Fibroblast of pulmonary artery (primary cell): ENCODE data around the gene PTH2.

Source experiments
- DNase-seq: peaks from one replicate; pipeline ENCODE4 v3.0.0-alpha.2; 2010; ENCODE audit warnings: low read depth
- H3K4me3 ChIP-seq: replicated peaks from 2 replicates; pipeline ENCODE4 v1.5.1; 2011; ENCODE audit warnings: low read depth, mild to moderate bottlenecking, control low read depth, low read length, moderate library complexity
- TF ChIP-seq, protein P1 (sequence below): IDR thresholded peaks from 2 replicates; pipeline ENCODE4 v1.5.1; 2011; ENCODE audit warnings: mild to moderate bottlenecking, control low read depth, low read length, inconsistent platforms; ENCODE audit errors: missing control alignments

The PTH2 gene

DNA sequence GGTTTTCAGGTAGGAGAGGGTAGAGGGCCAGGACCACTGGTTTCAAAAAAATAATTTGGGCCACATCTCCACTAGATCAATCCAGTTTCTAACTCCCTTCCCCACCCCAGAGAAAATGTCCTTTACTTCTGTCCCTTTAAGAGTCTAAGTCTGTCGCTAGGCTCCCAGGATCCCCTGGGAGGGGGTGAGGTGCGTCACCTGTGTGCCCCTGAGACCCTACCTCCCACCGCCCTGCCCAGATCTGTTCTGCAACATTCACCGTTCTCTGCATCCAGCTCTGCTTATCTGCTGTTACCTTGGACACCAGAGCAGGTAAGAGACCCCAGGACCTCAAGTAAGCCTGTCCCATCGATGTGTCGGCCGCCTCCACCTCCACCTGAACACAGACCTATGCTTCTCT is 1.9 kb upstream of the PTH2 start, which contains the start of gene GFY:
TSS of gene GFY (plus strand) at position 211 of the 400 bp plus-strand sequence. CDS start 1,043 bp downstream, outside the sequence.
- no peak within 1 kb of the TSS for H3K4me3 ChIP-seq
- no peak for DNase-seq
- TF ChIP-seq, protein P1, sequence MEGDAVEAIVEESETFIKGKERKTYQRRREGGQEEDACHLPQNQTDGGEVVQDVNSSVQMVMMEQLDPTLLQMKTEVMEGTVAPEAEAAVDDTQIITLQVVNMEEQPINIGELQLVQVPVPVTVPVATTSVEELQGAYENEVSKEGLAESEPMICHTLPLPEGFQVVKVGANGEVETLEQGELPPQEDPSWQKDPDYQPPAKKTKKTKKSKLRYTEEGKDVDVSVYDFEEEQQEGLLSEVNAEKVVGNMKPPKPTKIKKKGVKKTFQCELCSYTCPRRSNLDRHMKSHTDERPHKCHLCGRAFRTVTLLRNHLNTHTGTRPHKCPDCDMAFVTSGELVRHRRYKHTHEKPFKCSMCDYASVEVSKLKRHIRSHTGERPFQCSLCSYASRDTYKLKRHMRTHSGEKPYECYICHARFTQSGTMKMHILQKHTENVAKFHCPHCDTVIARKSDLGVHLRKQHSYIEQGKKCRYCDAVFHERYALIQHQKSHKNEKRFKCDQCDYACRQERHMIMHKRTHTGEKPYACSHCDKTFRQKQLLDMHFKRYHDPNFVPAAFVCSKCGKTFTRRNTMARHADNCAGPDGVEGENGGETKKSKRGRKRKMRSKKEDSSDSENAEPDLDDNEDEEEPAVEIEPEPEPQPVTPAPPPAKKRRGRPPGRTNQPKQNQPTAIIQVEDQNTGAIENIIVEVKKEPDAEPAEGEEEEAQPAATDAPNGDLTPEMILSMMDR = no peak

GRCh38 chr19:49423985-49424303 is 703 bp upstream of the PTH2 start:
- H3K4me3 ChIP-seq = no peak overlapping the region
- TF ChIP-seq, protein P1 = no peak
- no peak for DNase-seq

- DNase-seq = peak; percentile 26
- TF ChIP-seq, protein P1 = peak; percentile 3
- no peak overlapping the region for H3K4me3 ChIP-seq
Measured at GRCh38 chr19:49422407-49423070, 702 bp downstream of the PTH2 start.

- DNase-seq = no peak
- H3K4me3 ChIP-seq = no peak overlapping the region
- TF ChIP-seq, protein P1 = no peak
Measured at GRCh38 chr19:49421878-49422202, 1.4 kb downstream of the PTH2 start.

- TF ChIP-seq, protein P1 = no peak
- H3K4me3 ChIP-seq = no peak overlapping the region
- DNase-seq = peak; percentile 72
Measured at GRCh38 chr19:49421039-49421877, 2.0 kb downstream of the PTH2 start.

- no peak for DNase-seq
- TF ChIP-seq, protein P1 = no peak
- H3K4me3 ChIP-seq = no peak overlapping the region
Measured at GRCh38 chr19:49420227-49420626, 3.0 kb downstream of the PTH2 start.
